HG03457 (cell line): ENCODE measurements around the gene SH3BP1.
A peak's percentile ranks its signal among the peaks of the same experiment; 100 is the strongest.
"Not testable (repeated sequence)": the region's sequence is repeated elsewhere in the genome, so short reads cannot be mapped to it uniquely, and the experiment has no call there.

ENCODE experiments used
- ATAC-seq: cut with Tn5 transposase; IDR thresholded peaks from one replicate; pipeline ENCODE4 v1.9.1; 2021; ENCODE audit warnings: moderate number of reproducible peaks; ENCODE audit not compliant: unreplicated experiment

SH3BP1 gene

GRCh38 chr22:37633089-37633624 is 6.3 kb upstream of the SH3BP1 start:
- ATAC-seq = peak; percentile 39

DNA sequence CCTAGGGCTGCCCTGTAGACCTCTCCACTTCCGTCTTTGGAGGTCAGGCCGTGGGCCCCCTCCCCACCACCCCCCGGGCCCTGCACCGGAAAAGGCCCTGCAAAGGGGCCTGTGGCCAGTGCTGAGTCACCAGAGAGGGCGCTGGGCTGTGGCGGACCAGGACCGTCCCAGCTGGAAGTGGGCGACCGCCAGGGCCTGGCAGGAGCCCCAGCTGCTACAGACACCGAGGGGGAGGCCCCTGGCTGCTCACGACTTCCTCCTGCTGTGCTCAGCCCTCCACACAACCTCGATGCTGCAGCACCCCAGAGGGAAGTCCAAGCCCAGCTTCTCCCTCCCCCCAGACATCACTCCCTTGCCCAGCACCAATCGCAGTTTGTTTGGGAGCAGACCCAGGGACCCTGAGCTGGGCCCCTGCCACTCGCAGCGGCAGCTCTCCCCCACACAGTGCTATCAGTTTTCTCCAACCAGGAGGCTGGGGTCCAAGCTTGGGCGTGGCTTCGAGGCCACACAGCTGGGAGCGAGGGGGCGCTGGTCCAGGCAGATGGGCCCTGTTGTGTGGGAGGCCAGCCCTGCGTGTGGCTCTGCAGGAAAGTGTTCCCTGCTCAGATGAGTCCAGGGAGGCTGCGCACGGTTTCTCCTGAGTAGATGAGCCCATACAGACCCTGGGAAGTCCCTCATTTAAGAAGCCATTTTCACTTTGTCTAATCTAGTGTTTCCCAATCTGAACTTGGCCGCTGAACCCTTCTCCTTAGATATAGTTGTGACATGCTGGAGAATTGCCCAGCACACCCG is 5.6 kb upstream of the SH3BP1 start:
- ATAC-seq = peak; percentile 37

DNA sequence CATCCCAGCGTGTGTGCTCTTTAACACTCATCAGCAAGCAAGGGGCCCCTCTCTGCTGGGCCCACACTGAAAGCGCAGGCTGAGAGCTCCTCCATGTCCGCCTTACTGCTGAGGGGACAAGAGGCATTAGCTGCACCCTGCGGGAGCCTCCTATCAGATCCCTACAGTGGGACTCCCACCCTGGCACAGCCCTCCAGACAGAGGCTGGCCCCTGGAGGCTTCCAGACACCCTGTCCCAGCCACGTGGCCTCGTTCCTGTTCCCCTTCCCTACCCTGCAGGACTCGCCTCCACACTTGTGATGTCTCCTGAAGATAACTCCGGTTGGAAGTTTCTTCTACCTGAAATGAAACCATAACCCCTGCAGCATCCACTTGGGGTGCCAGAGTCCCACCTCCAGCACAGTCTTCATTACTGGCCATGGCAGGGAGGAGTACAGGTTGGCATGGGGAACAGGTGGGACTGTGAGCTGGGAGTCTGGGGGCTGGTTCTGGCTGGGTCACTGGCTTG is 5.0 kb upstream of the SH3BP1 start:
- ATAC-seq = no peak

GRCh38 chr22:37635157-37635556 is 4.3 kb upstream of the SH3BP1 start:
- no peak for ATAC-seq

- ATAC-seq = no peak
Measured at GRCh38 chr22:37636186-37636948, 3.1 kb upstream of the SH3BP1 start.

DNA sequence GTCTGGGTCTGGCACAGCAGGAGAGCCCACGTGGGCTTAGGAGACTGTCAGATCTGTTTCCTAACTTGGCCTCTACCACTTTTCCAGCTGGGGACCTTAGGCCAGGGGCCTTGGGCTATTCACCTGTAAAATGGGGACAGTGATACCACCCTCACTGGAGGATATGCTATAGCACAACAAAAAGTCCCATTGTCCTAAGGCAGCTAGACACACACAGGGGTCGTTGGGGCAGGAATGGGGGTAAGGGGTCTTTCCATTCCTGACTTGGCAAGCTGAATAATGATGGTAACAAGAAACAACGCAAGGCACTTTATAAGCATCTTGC is 2.6 kb upstream of the SH3BP1 start:
- no peak for ATAC-seq

- no peak for ATAC-seq
Measured at GRCh38 chr22:37638391-37639069, 939 bp upstream of the SH3BP1 start.

- ATAC-seq = no peak
Measured at GRCh38 chr22:37639771-37640590, 512 bp downstream of the SH3BP1 start.

GRCh38 chr22:37640591-37641560 is 1.4 kb downstream of the SH3BP1 start:
- ATAC-seq = no peak

DNA sequence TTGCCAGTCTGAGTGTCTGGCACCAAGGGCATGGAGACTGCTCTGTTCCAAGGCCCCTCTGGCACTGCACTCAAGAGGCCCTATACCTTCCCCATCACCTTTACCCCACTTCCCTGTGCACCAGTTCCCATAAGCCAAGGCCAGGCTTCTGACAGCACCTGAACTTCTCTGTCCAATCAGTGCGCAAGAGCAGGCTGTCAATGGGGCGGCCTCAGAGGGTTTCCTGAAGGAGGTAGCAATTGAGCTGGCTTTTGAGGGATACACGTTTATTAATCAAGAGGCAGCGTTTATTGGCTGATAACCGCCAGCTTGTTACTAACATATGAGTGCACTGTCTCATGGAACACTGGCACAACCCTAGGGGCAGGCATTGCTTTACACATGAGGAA is 2.1 kb downstream of the SH3BP1 start:
- no peak for ATAC-seq

DNA sequence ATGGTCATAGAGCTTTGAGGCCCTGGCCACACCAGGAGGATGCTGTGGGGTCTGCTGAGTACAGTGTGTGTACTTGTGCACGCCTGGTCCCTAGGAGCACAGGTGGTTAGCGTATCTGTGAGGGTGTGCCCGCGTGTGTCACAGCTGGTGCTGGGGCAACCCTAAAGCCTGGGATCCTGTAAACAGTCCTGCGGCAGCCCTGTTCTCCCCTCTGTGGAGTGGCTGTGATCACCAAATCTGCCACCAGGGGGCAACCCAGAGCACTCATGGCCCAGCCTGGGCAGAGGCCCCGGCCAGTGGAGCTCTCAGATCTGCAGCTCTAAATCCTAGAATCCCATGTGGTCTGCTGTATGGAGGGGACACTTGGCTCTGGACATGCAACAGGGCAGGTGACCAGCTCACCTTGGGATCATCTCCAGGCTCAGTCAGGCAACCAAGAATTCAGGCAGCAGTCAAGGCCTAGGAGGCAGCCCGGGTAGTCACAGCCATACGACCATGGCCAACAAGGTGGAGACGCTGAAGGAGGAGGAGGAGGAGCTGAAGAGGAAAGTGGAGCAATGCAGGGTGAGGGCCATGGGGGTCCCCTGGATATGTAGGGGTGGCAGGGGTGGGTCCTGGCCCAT is 3.9 kb downstream of the SH3BP1 start:
- no peak for ATAC-seq

- ATAC-seq = no peak
Measured at GRCh38 chr22:37647317-37647716, 7.8 kb downstream of the SH3BP1 start.

DNA sequence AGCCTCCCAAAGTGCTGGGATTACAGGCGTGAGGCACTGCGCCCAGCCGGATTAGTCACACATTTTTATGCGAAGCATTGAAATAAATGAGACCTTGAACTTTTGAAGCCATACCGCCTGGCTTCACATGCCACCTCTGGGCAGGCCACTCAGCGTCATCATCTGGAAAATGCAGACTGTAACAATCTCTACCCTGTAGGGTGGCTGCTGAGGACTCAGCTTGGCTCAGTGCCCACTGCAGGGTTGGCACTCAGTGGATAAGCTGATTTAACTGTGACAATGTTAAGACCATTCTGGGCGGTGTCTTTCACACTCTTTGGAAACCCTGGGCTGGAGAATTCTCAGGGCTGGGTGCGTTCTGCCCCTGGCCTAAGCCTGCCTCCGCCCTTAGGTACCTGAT is 8.5 kb downstream of the SH3BP1 start:
- no peak for ATAC-seq

GRCh38 chr22:37650463-37651136 is 11.1 kb downstream of the SH3BP1 start:
- ATAC-seq = no peak

GRCh38 chr22:37654563-37655251 is 15.2 kb downstream of the SH3BP1 start:
- ATAC-seq = no peak

- ATAC-seq = no peak
Measured at GRCh38 chr22:37655252-37655563, 15.7 kb downstream of the SH3BP1 start.

DNA sequence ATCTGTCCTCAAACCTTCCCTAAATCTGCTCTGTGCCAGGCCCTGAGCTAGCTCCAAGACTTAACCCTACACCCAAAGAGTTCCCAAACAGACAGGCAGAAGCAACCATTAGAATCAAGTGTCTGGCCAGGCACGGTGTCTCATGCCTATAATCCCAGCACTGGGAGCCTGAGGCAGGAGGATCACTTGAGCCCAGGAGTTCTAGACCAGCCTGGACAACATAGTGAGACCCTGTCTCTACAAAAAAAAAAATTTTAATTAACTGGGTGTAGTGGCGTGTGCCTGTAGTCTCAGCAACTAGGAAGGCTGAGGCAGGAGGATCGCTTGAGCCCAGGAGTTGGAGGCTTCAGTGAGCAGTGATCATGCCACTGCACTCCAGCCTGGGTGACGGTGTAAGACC is 17.1 kb downstream of the SH3BP1 start:
- not testable (repeated sequence) for ATAC-seq

- no peak for ATAC-seq
Measured at GRCh38 chr22:37657590-37658132, 18.2 kb downstream of the SH3BP1 start.
